Thyroid gland (tissue), 4 donors: ENCODE data around the gene RANBP1. TPM values are rescaled to one million over a fixed set of nuclear protein-coding genes. Genes with fewer than 3 reads are reported as not detected.

Source experiments
- DNase-seq, 2 donors: peaks; one replicate each; pipeline ENCODE4 v3.0.0-alpha.2; 2019
- H3K27ac ChIP-seq, 3 donors: fragments of 200-600 bp; sonication (generic); 1 replicate in 2 of 3; 2 replicates in 1 of 3; pipeline ENCODE4 v1.5.1; 2016 to 2019; ENCODE audit warnings: mild to moderate bottlenecking in 1 of 3, moderate library complexity in 1 of 3
- H3K27me3 ChIP-seq: fragments of 200-600 bp; sonication (generic); one replicate; pipeline ENCODE4 v1.5.1; 2019
- H3K36me3 ChIP-seq, 2 donors: fragments of 200-600 bp; sonication (generic); one replicate each; pipeline ENCODE4 v1.5.1; 2016 to 2019
- H3K4me1 ChIP-seq, 2 donors: fragments of 200-600 bp; sonication (generic); one replicate each; pipeline ENCODE4 v1.5.1; 2017 to 2019
- H3K4me3 ChIP-seq, 3 donors: fragments of 200-600 bp; sonication (generic); replicated peaks in 1 of 3; 1 replicate in 2 of 3; 2 replicates in 1 of 3; pipeline ENCODE4 v1.5.1; 2016; ENCODE audit warnings: mild to moderate bottlenecking in 1 of 3
- H3K9me3 ChIP-seq: fragments of 200-600 bp; sonication (generic); one replicate; pipeline ENCODE4 v1.5.1; 2017
- CTCF ChIP-seq, 6 experiments: fragments of 200-600 bp in 3 of 6; fragments of 450-650 bp in 3 of 6; sonication (generic) in 3 of 6; IDR thresholded peaks; one replicate each; pipeline ENCODE4 v1.5.1; 2016 to 2019; ENCODE audit warnings: antibody characterized with exemption in 6 of 6, mild to moderate bottlenecking in 2 of 6, inconsistent platforms in 1 of 6, moderate library complexity in 1 of 6
- POLR2A ChIP-seq, 2 donors: fragments of 450-650 bp; IDR thresholded peaks; one replicate each; pipeline ENCODE4 v1.6.1; 2017; ENCODE audit warnings: antibody characterized with exemption in 2 of 2, mild to moderate bottlenecking in 2 of 2, moderate library complexity in 1 of 2
- WGBS, 2 donors: methylation state at CpG; one replicate each; pipeline ENCODE4 v1.1.5; 2017; 5-methylcytosine and 5-hydroxymethylcytosine counted together
- intact Hi-C: fragments of 100-400 bp; cut with DNase I; formaldehyde crosslinking; loops from one replicate; pipeline ENCODE4 v1.15.1; 2023
- total RNA-seq, 4 donors: library from RNA; depleted of rRNA; stranded (reverse); fragments of >200 nt; gene quantifications; one replicate each; pipeline ENCODE4 v1.2.3, GENCODE V29; 2016

The RANBP1 gene
- total RNA-seq, 4 donors from 2014 or later: 125 to 232 (median 173) TPM

- WGBS, 2 donors: 88 to 92% methylated on average over 7 to 10 of the region's 12 CpGs
- Histone ChIP-seq H3K36me3 (no peaks in the 10 kb centered on the region), H3K9me3 (no peaks in the 10 kb centered on the region), H3K4me1 (peaks cover 18 to 63% of the 10 kb centered on the region in 2 donors), H3K27ac (no peak overlapping the region), H3K27me3 (no peaks in the 10 kb centered on the region), H3K4me3 (no peak overlapping the region)
- no peak for TF ChIP-seq CTCF (IDR thresholded peaks at IDR 0.05)
- no peak for TF ChIP-seq POLR2A (IDR thresholded peaks at IDR 0.05)
- intact Hi-C loops: no loop called here
- no peak for DNase-seq
Measured at GRCh38 chr22:20133930-20134549, 18.1 kb downstream of the RANBP1 start.

DNA sequence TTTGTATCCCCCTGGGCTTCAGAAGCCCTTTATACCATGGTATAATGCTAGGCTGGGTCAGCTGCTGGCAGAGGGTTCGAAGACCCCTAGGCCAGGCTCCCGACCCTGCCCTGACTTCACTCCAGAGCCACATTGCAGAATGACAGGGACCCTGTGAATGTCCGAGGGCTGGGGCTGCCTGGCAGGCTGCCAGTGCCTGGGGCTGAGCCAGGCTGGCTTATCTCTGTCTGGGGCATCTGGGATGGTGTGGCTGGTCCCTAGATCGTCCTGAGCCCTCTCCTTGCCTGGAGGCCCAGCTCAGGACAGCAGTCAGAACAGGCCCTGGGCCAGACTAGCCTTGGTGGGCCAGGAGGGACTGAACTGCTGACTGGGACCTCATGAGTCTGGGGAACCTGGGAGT is 19.4 kb downstream of the RANBP1 start:
- TF ChIP-seq POLR2A (IDR thresholded peaks at IDR 0.05) (no peak), CTCF (IDR thresholded peaks at IDR 0.05) (no peak)

DNA sequence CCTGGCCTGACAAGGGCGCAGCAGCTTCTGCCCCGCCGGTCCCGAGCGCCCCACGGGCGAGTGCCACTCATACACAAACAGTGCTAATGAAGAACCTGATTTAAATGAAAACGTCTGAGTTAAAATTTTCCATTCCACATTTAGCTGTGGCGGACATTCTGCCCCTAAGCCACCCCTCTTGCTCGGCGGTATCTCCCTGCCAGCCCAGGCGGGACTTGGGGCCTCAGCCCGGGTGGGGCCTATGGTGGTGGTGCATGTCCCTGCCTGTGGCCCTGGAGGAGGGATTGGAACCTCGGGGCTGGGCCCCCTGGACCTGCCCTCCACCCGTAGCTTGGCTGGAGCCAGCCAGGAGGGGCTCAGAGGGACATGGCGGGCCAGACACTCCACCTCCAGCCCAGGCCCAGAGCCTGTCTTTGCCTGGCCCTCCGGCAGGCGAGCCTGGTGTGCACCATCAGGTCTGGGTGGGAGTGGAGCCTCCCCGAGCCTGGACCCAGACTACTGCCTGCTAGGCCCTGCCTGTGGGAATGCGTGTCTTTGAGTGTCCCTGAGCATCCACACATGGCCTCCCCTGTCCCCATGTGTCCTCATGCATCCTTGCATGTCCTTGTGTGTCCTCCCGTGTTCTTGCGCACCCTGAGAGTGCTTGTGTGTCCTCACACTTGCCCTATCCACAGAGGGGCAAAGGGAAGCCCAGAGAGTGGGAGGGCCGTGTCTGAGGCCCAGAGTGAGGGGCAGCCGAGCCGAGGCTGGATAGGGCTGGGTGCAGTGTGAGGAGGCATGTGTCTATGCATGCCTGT is 20.1 kb downstream of the RANBP1 start:
- TF ChIP-seq CTCF (IDR thresholded peaks at IDR 0.05): no peak
- TF ChIP-seq POLR2A (IDR thresholded peaks at IDR 0.05): no peak
- Histone ChIP-seq H3K9me3 (no peaks in the 10 kb centered on the region), H3K36me3 (no peaks in the 10 kb centered on the region), H3K27ac (no peak overlapping the region), H3K4me3 (no peak overlapping the region), H3K4me1 (peaks cover 18 to 57% of the 10 kb centered on the region in 2 donors), H3K27me3 (no peaks in the 10 kb centered on the region)
- DNase-seq: no peak
- intact Hi-C loops: no loop called here
- 92 to 94% methylated on average over 9 to 22 of the region's 25 CpGs for WGBS, 2 donors

More for the DNA sequence above, 19.4 kb downstream of the RANBP1 start:
- 72 to 74% methylated on average over 2 to 3 of the region's 4 CpGs for WGBS, 2 donors
- Histone ChIP-seq H3K36me3 (no peaks in the 10 kb centered on the region), H3K27ac (no peak overlapping the region), H3K4me3 (no peak overlapping the region), H3K9me3 (no peaks in the 10 kb centered on the region), H3K4me1 (peaks cover 18 to 63% of the 10 kb centered on the region in 2 donors), H3K27me3 (no peaks in the 10 kb centered on the region)
- no peak for DNase-seq
- intact Hi-C loops: no loop called here

DNA sequence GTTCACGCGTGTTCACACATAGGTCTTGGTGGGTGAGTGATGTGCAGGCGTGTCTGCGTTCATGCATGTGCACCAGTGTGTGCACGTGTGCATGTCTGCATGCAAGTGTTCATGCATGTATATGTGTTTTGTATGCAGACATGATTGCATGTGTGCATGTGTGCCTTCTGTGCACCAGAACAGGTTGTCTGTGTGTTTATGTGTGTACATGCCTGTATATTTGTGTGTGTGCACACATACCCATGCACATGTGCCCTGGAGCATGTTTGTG is 20.6 kb downstream of the RANBP1 start:
- intact Hi-C loops: no loop called here

More for the DNA sequence above, 20.6 kb downstream of the RANBP1 start:
- Histone ChIP-seq H3K4me3 (no peak overlapping the region), H3K36me3 (no peaks in the 10 kb centered on the region), H3K4me1 (peaks cover 18 to 57% of the 10 kb centered on the region in 2 donors), H3K27me3 (no peaks in the 10 kb centered on the region), H3K9me3 (no peaks in the 10 kb centered on the region), H3K27ac (no peak overlapping the region)
- WGBS, 2 donors: 94 to 96% methylated on average over 5 of the region's 5 CpGs
- no peak for DNase-seq
- TF ChIP-seq CTCF (IDR thresholded peaks at IDR 0.05) (no peak), POLR2A (IDR thresholded peaks at IDR 0.05) (no peak)
